Kidney (tissue), 14 donors: ENCODE data around the gene RANBP3. TPM values are rescaled to one million over a fixed set of nuclear protein-coding genes. Genes with fewer than 3 reads are reported as not detected.

Experiments
- DNase-seq, 5 donors: peaks; one replicate each; pipeline ENCODE4 v3.0.0-alpha.2; 2013 to 2020
- FAIRE-seq: peaks from 2 replicates; lab custom pipeline; 2012; peaks lifted over from hg19 to GRCh38; lab: Jason Lieb, UNC
- H3K27ac ChIP-seq, 2 donors: one replicate each; pipeline ENCODE4 v1.7.0; 2013; ENCODE audit warnings: low read depth in 2 of 2, low read length in 2 of 2, inconsistent platforms in 1 of 2
- H3K27me3 ChIP-seq: one replicate; pipeline ENCODE4 v1.7.1; 2013; ENCODE audit warnings: low read length, inconsistent platforms; ENCODE audit not compliant: control insufficient read depth, insufficient read depth
- H3K36me3 ChIP-seq, 3 donors: one replicate each; pipeline versions ENCODE4 v1.7.0 to v1.7.1; 2013; ENCODE audit warnings: low read length in 3 of 3, control low read depth in 1 of 3, inconsistent platforms in 1 of 3; ENCODE audit not compliant: insufficient read depth in 3 of 3, control insufficient read depth in 2 of 3
- H3K4me1 ChIP-seq, 3 donors: one replicate each; pipeline versions ENCODE4 v1.7.0 to v1.7.1; 2013; ENCODE audit warnings: low read length in 3 of 3, inconsistent platforms in 1 of 3, low read depth in 1 of 3; ENCODE audit not compliant: control insufficient read depth in 2 of 3, insufficient read depth in 2 of 3
- H3K4me3 ChIP-seq, 3 donors: one replicate each; pipeline versions ENCODE4 v1.7.0 to v1.8.1; 2013; ENCODE audit warnings: low read length in 3 of 3, control low read depth in 1 of 3, inconsistent platforms in 1 of 3
- H3K9ac ChIP-seq, 3 donors: one replicate each; pipeline versions ENCODE4 v1.7.0 to v1.7.1; 2013; ENCODE audit warnings: low read length in 3 of 3, control low read depth in 1 of 3, inconsistent platforms in 1 of 3
- H3K9me3 ChIP-seq, 3 donors: one replicate each; pipeline versions ENCODE4 v1.7.0 to v1.7.1; 2013; ENCODE audit warnings: low read length in 3 of 3, control low read depth in 1 of 3, inconsistent platforms in 1 of 3; ENCODE audit not compliant: control insufficient read depth in 2 of 3, insufficient read depth in 1 of 3
- intact Hi-C: fragments of 100-400 bp; cut with DNase I; formaldehyde crosslinking; loops from one replicate; pipeline ENCODE4 v1.11.1; 2022
- polyA plus RNA-seq: library from polyadenylated mRNA; stranded (reverse); fragments of 350-450 nt; fragmentation: Illumina TruSeq; extraction: RNeasy Lipid Tissue Mini Kit (QIAGEN cat#74804); gene quantifications from one replicate; pipeline ENCODE4 v1.2.3, GENCODE V29; 2014; ENCODE audit warnings: low read depth, low replicate concordance; ENCODE audit not compliant: insufficient read depth
- total RNA-seq: library from RNA; stranded (reverse); fragmentation: NEBNext Ultra II Directional; extraction: Animal tissue kit (Norgen Biotek cat#: 25700); gene quantifications from one replicate; pipeline ENCODE4 v1.2.1, GENCODE V29; 2021
- TF ChIP-seq, protein P1 (sequence below): IDR thresholded peaks from 3 replicates; pipeline ENCODE4 v1.5.1; 2012; ENCODE audit warnings: mild to moderate bottlenecking, moderate library complexity, borderline replicate concordance; ENCODE audit not compliant: insufficient read depth; ENCODE audit errors: extremely low read depth
- donor health status: control.
- donor health status: control.
- donor health status: control.
- donor health status: control.
- donor health status: control.
- donor health status: DM: yes; HTN: yes; CAD: no.
- donor health status: Normal renal cell carcinoma (clear cell type).

The RANBP3 gene
- total and polyA plus RNA-seq, 2 donors from 2014 or later: 33.7 to 69.7 TPM

DNA sequence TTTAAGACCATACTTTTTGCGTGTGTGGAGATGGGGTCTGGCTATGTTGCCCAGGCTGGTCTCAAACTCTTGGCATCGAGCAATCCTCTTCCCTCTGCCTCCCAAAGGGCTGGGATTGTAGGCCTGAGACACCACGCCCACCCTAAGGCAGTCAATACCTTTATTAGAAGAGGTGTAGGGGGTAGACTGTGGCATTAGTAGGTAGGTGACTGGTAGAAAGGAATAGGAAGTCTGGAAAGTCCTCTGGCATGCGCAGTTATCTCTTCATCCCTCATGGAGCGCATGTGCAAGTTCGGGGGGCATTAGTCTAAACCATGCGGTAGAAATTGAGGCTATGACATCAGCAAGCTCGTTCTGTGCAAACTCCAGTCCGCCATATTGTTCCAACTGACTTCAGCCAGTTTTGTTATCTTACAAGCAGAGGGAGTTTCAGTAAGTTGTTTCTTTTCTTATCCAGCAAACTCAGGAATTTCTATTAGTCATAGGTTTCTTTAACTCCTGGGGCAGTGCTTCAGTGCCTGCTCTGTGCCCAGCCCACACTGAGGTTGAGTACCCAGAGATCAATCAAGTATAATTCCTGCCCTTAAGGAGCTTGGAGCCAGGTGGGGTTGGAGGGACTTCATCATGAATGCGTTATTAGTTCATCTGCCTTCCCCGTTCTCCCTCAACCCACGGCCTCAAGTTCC, 7.3 kb upstream of the RANBP3 start:
- Histone ChIP-seq H3K9me3 (no peaks in the 10 kb centered on the region), H3K27ac (peak overlapping the region; percentile 45 to 53), H3K9ac (no peak overlapping the region), H3K27me3 (no peaks in the 10 kb centered on the region), H3K36me3 (no peaks in the 10 kb centered on the region), H3K4me1 (peaks cover 0 to 7% (median 0%) of the 10 kb centered on the region in 3 donors), H3K4me3 (no peak overlapping the region)
- no peak for DNase-seq
- TF ChIP-seq, protein P1, sequence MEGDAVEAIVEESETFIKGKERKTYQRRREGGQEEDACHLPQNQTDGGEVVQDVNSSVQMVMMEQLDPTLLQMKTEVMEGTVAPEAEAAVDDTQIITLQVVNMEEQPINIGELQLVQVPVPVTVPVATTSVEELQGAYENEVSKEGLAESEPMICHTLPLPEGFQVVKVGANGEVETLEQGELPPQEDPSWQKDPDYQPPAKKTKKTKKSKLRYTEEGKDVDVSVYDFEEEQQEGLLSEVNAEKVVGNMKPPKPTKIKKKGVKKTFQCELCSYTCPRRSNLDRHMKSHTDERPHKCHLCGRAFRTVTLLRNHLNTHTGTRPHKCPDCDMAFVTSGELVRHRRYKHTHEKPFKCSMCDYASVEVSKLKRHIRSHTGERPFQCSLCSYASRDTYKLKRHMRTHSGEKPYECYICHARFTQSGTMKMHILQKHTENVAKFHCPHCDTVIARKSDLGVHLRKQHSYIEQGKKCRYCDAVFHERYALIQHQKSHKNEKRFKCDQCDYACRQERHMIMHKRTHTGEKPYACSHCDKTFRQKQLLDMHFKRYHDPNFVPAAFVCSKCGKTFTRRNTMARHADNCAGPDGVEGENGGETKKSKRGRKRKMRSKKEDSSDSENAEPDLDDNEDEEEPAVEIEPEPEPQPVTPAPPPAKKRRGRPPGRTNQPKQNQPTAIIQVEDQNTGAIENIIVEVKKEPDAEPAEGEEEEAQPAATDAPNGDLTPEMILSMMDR: no peak
- intact Hi-C loops: no loop called here
- no peak for FAIRE-seq

DNA sequence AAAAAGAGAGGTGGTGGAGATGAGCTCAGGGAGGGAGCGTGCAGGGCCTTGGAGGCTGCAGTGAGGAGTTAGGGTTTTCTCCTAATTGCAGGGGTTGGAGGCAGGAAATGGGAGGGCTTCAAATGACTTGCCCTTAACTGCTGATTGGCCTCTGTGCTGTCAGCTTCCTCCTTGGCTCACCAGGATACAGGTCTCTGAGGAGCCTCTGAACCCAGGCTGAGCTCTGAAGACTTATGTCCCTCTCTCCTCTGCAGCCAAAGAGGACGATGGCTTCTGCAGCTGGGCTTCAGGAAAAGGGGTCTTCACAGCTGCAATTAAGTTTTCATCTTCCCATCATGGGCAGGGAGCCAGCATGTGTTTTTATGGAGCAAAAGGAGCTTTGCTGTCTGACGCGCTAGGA, 6.7 kb upstream of the RANBP3 start:
- peak overlapping the region in 1 of 2 donors; percentile 45 for H3K27ac ChIP-seq
- peaks cover 0 to 7% (median 0%) of the 10 kb centered on the region in 3 donors for H3K4me1 ChIP-seq

DNA sequence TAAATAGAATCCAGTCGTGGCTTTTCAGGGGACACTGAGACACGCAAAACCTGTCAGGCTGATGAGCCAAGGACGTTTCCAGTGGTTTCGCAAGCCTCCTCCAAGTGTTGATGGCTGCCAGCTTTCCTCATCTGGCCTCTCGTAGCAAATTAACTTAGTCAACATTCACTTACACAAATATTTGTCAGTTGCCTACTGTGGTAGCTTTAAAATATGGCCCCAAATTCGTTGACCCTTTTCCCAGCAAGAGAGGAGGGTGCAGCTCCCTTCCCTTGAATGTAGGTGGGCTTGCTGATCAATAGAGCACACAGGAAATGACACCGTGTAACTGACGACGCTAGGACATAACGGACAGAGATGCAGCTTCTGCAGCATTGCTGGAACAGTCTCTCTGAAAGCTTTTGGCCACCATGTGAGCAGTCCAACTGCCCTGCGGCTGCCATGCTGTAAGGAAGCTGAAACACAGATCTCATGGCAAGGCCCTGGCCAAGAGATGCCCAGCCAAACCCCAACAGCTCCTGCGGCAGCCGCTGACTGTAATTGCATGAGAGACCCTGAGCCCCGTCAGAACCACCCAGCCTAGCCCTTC, 5.5 kb upstream of the RANBP3 start:
- no peak for DNase-seq
- Histone ChIP-seq H3K4me1 (peaks cover 0 to 13% (median 6%) of the 10 kb centered on the region in 3 donors), H3K9ac (no peak overlapping the region), H3K36me3 (no peaks in the 10 kb centered on the region), H3K27ac (no peak overlapping the region), H3K9me3 (no peaks in the 10 kb centered on the region), H3K27me3 (no peaks in the 10 kb centered on the region), H3K4me3 (no peak overlapping the region)
- no peak for FAIRE-seq
- TF ChIP-seq, protein P1: no peak
- intact Hi-C loops: no loop called here

More for the DNA sequence above, 6.7 kb upstream of the RANBP3 start:
- H3K36me3 ChIP-seq: no peaks in the 10 kb centered on the region
- H3K9ac ChIP-seq: no peak overlapping the region
- TF ChIP-seq, protein P1: no peak
- DNase-seq: peak in 1 of 5 donors; percentile 53
- no peaks in the 10 kb centered on the region for H3K9me3 ChIP-seq
- H3K27me3 ChIP-seq: no peaks in the 10 kb centered on the region
- intact Hi-C loops: no loop called here
- no peak for FAIRE-seq
- no peak overlapping the region for H3K4me3 ChIP-seq
